Fibroblast of villous mesenchyme (primary cell): ENCODE measurements around the gene MED22. TPM values are rescaled to one million over a fixed set of nuclear protein-coding genes. Genes with fewer than 3 reads are reported as not detected.
A peak's percentile ranks its signal among the peaks of the same experiment; 100 is the strongest.

Source experiments
- DNase-seq: peaks from one replicate; pipeline ENCODE4 v3.0.0-alpha.2; 2010; ENCODE audit warnings: low read depth
- H3K4me3 ChIP-seq: 2 replicates; pipeline ENCODE4 v1.5.1; 2011; ENCODE audit warnings: low read depth, mild to moderate bottlenecking, low read length
- total RNA-seq: library from RNA; depleted of rRNA; stranded (reverse); fragments of >200 nt; gene quantifications from 2 replicates; pipeline ENCODE4 v1.2.3, GENCODE V29; 2012
- TF ChIP-seq, protein P1 (sequence below): IDR thresholded peaks from 2 replicates; pipeline ENCODE4 v1.5.1; 2012; ENCODE audit warnings: low read depth, mild to moderate bottlenecking, low read length; ENCODE audit not compliant: insufficient read depth

MED22 gene
- total RNA-seq, 1 donor, result 12.1 TPM

DNA sequence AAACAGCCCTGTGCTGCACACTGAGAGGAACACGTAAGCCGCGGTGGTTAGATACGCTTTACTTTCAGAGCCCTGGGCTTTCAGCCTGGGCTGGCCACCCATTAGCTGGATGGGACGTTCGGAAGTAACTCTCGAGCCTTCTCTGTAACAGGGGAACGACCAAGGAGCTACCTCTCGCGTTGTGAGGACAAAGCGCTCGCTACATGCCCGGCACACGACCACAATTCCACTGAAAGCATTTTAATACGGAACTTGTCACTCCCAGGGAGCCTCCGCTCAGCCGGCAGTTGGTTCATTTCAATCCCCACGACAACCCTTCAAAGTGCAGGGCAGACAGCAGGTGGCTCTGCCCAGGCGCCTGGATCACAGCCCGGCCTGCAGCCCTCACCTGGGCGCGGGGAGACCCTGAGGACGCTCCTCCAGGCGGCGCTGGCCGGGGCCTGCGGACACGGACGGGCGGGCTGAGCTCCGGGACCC is 8.0 kb upstream of the MED22 start:
- DNase-seq, result no peak
- TF ChIP-seq, protein P1, sequence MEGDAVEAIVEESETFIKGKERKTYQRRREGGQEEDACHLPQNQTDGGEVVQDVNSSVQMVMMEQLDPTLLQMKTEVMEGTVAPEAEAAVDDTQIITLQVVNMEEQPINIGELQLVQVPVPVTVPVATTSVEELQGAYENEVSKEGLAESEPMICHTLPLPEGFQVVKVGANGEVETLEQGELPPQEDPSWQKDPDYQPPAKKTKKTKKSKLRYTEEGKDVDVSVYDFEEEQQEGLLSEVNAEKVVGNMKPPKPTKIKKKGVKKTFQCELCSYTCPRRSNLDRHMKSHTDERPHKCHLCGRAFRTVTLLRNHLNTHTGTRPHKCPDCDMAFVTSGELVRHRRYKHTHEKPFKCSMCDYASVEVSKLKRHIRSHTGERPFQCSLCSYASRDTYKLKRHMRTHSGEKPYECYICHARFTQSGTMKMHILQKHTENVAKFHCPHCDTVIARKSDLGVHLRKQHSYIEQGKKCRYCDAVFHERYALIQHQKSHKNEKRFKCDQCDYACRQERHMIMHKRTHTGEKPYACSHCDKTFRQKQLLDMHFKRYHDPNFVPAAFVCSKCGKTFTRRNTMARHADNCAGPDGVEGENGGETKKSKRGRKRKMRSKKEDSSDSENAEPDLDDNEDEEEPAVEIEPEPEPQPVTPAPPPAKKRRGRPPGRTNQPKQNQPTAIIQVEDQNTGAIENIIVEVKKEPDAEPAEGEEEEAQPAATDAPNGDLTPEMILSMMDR, result no peak

GRCh38 chr9:133354766-133355165 is 6.8 kb upstream of the MED22 start:
- no peak overlapping the region for H3K4me3 ChIP-seq
- no peak for DNase-seq
- TF ChIP-seq, protein P1, result no peak

More for the DNA sequence above, 8.0 kb upstream of the MED22 start:
- H3K4me3 ChIP-seq, result peak overlapping the region; percentile 90

GRCh38 chr9:133353548-133353947 is 5.6 kb upstream of the MED22 start:
- TF ChIP-seq, protein P1, result no peak
- H3K4me3 ChIP-seq, result no peak overlapping the region
- no peak for DNase-seq

DNA sequence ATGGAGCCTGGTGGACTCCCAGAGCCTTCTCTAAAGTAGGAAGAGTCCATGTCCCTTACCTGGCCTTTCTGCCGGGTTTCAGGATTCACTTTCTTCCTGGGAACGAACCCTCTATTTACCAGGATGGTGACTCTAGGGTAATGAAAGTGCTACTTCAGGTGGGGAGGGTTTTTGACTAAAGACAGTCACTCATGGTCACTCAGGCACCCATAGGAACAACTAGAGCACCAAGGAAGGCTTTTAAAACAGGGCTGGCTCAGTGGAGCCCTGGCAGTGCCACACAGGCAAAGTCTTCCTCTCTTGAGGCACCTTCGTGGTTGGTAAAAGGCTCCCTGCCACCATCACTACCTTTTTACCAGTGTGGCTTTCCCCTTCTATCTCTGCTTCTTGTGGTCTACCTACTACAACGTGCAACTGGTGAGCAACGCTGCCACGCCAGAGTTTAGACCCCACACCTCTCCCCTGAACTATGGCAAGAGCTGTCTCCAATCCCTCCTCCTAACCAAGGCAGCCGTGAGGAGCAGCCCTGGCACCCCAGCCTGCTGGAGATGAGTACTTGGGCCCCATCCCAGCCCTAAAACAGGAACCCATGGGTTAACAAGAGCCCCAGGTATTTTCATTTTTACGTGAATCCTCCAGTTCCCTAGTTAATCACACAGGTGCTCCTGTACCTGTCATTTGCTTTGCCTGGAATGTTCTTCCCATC is 4.9 kb upstream of the MED22 start:
- H3K4me3 ChIP-seq, result no peak overlapping the region
- DNase-seq, result no peak

DNA sequence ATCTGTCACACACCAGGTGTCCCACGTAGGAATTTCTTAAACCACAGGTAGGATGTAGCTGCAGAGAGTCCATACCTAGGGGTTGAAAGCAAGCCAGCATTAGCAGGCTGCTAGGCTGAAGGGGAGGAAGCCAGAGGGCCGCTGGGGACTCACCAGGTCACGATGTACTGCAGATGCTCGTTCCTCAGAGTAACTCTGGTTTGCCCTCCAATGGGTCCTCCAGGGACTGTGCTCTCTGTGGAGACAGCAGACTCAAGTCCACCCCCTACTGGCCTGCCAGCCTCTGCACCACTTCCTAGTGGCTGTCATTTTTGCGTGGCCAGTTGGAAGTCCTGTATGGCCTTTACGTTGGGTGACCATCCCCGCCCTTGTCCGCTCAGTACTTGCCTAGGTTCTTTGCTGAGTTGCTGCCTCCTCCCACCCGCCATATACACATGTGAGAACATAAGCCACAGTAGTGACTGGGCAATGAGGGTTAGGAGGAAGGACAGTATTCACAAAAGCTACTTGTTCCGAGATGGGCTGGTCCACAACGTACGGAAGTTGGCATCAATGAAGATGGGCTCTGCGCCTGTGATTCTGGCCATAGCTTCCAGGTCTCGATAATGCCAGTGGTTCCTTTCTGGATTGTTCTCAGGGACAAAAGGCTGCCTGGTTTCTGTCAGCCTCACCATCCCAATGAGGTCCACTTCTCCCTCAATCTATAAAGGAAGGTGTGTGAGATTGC is 4.1 kb upstream of the MED22 start:
- peak; percentile 53 for DNase-seq
- TF ChIP-seq, protein P1, result peak; percentile 62
- H3K4me3 ChIP-seq, result no peak overlapping the region

More for the DNA sequence above, 4.9 kb upstream of the MED22 start:
- TF ChIP-seq, protein P1, result no peak

DNA sequence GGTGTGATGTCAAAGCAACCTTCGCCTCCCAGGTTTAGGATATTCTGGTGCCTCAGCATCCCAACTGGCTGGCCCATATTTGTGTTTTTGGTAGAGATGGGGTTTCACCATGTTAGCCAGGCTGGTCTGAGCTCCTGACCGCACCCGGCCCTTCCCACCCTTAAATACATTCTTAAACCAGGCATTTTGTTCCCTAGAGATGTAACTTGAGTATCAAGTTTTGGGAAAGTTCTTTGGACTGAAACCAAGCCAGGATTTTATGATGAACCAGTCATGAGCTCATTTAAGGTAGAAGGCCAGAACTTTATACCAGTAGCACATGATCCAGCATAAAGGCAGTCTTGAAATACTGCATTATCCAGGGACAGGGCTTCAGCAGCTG is 3.6 kb upstream of the MED22 start:
- TF ChIP-seq, protein P1, result no peak
- DNase-seq, result no peak
- H3K4me3 ChIP-seq, result no peak overlapping the region
